Measurements from ENCODE around the gene MAGED4B. TPM values are rescaled to one million over a fixed set of nuclear protein-coding genes. Genes with fewer than 3 reads are reported as not detected.

Gene MAGED4B
- 57.9 and 99.3 TPM in 2 replicates for total RNA-seq

GRCh38 chrX:52068666-52069640 lies at the start of gene MAGED4B:
TSS of gene MAGED4B (minus strand) at chrX:52069183. CDS start at chrX:52068172, 1,011 bp downstream.

Other genes with a start within 250 kb of the MAGED4B start
- gene MAGED1, start 175.6 kb downstream of the MAGED4B start, total RNA-seq = 207 and 208 TPM in 2 replicates
- gene MAGED4, start 115.7 kb upstream of the MAGED4B start, total RNA-seq = 53.1 and 89.1 TPM in 2 replicates

Measured in smooth muscle cell of the umbilical artery (primary cell).